PFSK-1 (cell line): ENCODE data around the gene EPS8L2.

Experiments
- FOXP2 ChIP-seq: optimal IDR thresholded peaks from 2 replicates; pipeline ENCODE3; 2011; ENCODE audit warnings: borderline replicate concordance, control low read depth, inconsistent platforms; ENCODE audit not compliant: insufficient read depth; ENCODE audit errors: extremely low read length, extremely low read depth
- POLR2AphosphoS5 ChIP-seq: IDR thresholded peaks from 2 replicates; pipeline ENCODE4 v1.6.1; 2012; ENCODE audit warnings: low read depth, mild to moderate bottlenecking, control low read depth, low read length, moderate library complexity
- SIN3A ChIP-seq: IDR thresholded peaks from 2 replicates; pipeline ENCODE4 v1.6.1; 2012; ENCODE audit warnings: mild to moderate bottlenecking, low read length, moderate library complexity, borderline replicate concordance; ENCODE audit not compliant: insufficient read depth
- TAF1 ChIP-seq: IDR thresholded peaks from 2 replicates; pipeline ENCODE4 v1.6.1; 2012; ENCODE audit warnings: low read length, control low read depth, borderline replicate concordance; ENCODE audit not compliant: insufficient read depth
- TF ChIP-seq, protein P1 (sequence below), 2 experiments: IDR thresholded peaks; 2 replicates each; pipeline versions ENCODE4 v1.6.1 to v1.8.0; 2011 to 2012; ENCODE audit warnings: low read depth in 2 of 2, low read length in 2 of 2, control low read depth in 1 of 2, inconsistent platforms in 1 of 2, mild to moderate bottlenecking in 1 of 2, moderate library complexity in 1 of 2; ENCODE audit not compliant: insufficient read depth in 1 of 2

Gene EPS8L2

DNA sequence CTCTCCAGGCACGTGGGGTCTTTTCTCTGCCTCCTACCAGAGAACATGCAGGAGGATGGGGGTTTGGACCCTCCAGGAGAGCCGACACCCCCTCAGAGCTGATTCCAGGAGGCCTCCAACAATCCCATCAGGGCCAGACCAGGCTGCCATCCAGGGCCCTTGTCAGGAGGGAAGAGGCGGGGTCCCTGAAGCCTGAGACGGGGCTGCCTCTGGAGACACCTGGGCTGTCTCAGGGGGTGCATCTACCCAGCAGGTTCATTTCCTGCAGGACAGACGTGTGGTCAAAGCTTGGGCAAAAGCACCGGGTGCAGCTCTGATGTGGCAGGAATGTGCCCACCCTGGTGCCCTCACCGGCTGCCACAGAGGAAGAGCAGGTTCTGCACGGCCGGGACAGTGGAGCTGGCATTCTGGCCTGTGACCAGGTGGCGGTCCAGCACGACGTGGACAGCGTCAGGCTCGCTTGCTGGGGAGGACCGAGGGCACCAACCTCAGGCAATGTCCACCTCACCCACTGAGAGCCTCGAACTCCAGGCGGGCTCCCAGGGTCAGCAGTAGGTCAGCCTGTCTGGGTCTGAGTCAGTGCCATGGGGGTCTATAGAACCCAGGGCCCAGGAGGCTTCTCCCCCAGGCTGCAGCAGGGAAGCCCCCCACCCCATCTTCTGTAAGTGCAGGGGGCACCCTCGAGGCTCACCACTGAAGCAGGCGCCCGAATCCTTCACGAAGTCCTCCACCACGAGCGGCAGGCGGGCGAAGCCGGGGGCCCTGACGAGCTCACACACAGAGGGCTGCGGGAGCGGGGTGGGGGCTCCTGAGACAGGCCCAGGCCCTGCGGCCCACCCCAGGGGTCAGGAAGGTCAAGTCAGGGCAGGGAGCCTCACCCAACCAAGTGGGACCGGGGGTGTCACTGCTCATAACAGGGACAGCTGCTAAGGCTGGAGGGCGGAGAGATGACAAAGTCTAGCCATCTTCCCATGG is 64.9 kb downstream of the EPS8L2 start:
- TF ChIP-seq, protein P1, sequence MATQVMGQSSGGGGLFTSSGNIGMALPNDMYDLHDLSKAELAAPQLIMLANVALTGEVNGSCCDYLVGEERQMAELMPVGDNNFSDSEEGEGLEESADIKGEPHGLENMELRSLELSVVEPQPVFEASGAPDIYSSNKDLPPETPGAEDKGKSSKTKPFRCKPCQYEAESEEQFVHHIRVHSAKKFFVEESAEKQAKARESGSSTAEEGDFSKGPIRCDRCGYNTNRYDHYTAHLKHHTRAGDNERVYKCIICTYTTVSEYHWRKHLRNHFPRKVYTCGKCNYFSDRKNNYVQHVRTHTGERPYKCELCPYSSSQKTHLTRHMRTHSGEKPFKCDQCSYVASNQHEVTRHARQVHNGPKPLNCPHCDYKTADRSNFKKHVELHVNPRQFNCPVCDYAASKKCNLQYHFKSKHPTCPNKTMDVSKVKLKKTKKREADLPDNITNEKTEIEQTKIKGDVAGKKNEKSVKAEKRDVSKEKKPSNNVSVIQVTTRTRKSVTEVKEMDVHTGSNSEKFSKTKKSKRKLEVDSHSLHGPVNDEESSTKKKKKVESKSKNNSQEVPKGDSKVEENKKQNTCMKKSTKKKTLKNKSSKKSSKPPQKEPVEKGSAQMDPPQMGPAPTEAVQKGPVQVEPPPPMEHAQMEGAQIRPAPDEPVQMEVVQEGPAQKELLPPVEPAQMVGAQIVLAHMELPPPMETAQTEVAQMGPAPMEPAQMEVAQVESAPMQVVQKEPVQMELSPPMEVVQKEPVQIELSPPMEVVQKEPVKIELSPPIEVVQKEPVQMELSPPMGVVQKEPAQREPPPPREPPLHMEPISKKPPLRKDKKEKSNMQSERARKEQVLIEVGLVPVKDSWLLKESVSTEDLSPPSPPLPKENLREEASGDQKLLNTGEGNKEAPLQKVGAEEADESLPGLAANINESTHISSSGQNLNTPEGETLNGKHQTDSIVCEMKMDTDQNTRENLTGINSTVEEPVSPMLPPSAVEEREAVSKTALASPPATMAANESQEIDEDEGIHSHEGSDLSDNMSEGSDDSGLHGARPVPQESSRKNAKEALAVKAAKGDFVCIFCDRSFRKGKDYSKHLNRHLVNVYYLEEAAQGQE (IDR thresholded peaks at IDR 0.05; ENCODE audit: insufficient read depth in 1 of 2, low read depth in 2 of 2, low read length in 2 of 2): no peak
- no peak for TF ChIP-seq FOXP2
- no peak for TF ChIP-seq POLR2AphosphoS5
- no peak for TF ChIP-seq SIN3A

DNA sequence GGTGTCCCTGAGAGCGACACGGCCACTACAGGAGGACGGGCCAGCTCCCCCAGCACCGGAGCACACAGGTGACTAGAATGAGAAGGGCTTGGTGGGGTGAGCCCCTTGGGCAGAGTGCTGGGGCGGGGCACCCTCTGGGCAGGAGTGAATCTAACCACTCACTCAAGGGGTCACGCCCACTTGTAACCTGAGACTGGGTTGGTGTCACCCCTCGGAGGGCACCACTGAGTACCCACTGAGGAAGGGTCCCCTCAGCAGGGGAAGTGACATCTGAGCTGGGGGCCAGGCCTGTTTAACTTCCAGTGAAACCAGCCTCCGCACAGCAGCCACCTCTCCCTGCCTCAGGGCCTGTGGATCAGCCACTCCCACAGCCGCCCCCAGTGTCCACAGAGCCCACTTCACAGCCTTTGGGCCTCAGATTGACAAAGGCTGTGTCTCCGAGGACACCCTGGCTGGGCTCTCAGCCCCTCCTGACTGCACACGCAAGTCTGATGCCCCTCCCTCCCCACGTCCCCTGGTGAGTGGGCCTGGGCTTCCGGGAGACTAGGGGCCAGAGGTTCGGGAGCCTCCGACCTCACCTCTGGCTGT is 65.7 kb downstream of the EPS8L2 start:
- TF ChIP-seq, protein P1 (IDR thresholded peaks at IDR 0.05; ENCODE audit: insufficient read depth in 1 of 2, low read depth in 2 of 2, low read length in 2 of 2): no peak
- TF ChIP-seq TAF1 (no peak), POLR2AphosphoS5 (no peak), SIN3A (no peak), FOXP2 (no peak)

DNA sequence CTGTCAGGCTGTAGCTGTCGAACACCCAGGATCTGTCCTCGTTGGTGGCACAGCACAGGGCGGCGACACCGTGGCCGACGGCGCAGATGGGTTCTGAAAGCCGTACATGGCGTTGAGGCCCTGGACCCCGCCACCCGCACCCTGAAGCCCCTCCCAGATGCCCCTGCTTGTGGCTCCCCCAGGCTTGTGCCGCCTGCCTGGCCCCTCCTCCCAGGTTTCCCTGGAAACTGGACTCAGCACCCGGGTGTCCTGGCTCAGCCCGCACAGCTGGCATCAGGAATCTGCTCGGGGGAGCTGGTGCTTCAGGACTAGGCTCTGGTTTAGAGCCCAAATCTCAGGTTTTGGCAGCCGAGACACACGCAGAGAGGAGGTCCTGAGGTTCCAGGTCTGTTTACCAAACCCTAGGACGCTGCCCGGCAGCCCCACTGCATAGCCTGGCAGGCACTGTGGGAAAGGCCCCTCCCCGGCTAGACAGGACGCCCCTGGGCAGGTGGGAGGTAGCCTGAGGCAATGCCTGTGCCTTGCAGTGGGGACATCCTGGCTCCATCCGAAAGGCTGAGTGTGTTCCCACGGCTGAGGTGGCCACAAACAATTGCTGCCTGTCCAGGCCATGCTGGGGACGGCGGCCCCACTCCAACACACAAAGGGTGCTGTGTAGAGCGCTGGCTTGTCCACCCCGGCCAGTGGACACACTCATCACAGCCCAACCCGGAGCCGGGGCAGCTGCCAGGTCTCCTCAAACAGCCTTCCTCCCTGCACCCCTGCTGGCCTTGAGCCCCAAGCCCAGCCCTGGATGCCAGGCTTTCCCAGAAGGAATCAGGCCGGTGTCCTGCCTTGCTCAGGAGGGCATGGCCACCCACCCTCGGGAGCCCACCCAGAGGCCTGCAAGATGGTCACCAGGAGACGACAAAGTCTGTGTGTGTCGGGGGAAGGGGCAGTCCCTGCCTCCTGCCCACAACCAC is 66.7 kb downstream of the EPS8L2 start:
- TF ChIP-seq POLR2AphosphoS5 (no peak), SIN3A (no peak), FOXP2 (no peak), TAF1 (no peak)
- TF ChIP-seq, protein P1 (IDR thresholded peaks at IDR 0.05; ENCODE audit: insufficient read depth in 1 of 2, low read depth in 2 of 2, low read length in 2 of 2): no peak

DNA sequence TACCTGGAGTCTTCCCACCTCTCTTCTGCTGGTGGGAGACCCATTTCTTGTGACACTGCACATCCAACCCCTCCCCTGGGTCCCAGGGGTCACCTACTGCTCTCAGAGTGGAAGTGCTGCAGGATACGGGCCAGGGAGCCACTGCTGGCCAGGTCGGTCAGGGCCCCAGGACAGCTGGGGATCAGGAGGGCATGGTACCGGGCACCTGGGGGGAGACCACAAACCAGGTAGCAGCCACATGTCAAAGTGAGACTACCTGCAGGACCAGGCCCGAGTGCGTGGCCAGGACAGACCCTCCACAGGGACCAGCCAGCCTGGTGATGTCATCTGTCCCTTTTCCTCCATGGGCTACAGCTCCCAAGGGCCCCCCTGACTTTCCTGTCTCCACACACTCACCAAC is 67.4 kb downstream of the EPS8L2 start:
- TF ChIP-seq, protein P1 (IDR thresholded peaks at IDR 0.05; ENCODE audit: insufficient read depth in 1 of 2, low read depth in 2 of 2, low read length in 2 of 2): no peak
- no peak for TF ChIP-seq FOXP2
- no peak for TF ChIP-seq SIN3A
- TF ChIP-seq POLR2AphosphoS5: no peak
- TF ChIP-seq TAF1: no peak
